NCI-H2196 treated with DMSO at 0.1 percent for 48 hours (cell line): ENCODE results near the gene PROX1.

Experiments
- DNase-seq: peaks from one replicate; lab custom pipeline; 2025; ENCODE audit not compliant: unreplicated experiment; lab: John Stamatoyannopoulos, UW

PROX1 gene, protein sequence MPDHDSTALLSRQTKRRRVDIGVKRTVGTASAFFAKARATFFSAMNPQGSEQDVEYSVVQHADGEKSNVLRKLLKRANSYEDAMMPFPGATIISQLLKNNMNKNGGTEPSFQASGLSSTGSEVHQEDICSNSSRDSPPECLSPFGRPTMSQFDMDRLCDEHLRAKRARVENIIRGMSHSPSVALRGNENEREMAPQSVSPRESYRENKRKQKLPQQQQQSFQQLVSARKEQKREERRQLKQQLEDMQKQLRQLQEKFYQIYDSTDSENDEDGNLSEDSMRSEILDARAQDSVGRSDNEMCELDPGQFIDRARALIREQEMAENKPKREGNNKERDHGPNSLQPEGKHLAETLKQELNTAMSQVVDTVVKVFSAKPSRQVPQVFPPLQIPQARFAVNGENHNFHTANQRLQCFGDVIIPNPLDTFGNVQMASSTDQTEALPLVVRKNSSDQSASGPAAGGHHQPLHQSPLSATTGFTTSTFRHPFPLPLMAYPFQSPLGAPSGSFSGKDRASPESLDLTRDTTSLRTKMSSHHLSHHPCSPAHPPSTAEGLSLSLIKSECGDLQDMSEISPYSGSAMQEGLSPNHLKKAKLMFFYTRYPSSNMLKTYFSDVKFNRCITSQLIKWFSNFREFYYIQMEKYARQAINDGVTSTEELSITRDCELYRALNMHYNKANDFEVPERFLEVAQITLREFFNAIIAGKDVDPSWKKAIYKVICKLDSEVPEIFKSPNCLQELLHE

DNA sequence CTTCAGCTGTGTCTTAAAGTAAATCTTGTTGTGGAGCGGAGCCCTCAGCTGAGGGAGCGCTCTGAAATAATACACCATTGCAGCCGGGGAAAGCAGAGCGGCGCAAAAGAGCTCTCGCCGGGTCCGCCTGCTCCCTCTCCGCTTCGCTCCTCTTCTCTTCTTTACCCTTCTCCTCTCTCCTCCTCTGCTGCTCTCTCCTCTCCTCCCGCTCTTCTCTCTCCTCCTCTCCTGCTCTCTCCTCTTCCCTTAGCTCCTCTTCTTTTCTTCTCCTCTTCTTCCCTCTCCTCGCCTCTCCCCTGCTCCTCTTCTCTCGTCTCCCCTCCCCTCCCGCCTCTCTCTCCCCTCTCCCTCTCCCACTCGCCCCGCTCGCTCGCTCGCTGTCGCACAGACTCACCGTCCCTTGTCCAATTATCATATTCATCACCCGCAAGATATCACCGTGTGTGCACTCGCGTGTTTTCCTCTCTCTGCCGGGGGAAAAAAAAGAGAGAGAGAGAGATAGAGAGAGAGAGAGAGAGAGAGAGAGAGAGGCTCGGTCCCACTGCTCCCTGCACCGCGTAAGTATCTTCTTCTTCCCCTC is at the start of gene PROX1:
TSS of gene PROX1 (plus strand) at position 47 of the 580 bp plus-strand sequence. CDS start 8,563 bp downstream, outside the sequence.
- DNase-seq = peak; percentile 68

DNA sequence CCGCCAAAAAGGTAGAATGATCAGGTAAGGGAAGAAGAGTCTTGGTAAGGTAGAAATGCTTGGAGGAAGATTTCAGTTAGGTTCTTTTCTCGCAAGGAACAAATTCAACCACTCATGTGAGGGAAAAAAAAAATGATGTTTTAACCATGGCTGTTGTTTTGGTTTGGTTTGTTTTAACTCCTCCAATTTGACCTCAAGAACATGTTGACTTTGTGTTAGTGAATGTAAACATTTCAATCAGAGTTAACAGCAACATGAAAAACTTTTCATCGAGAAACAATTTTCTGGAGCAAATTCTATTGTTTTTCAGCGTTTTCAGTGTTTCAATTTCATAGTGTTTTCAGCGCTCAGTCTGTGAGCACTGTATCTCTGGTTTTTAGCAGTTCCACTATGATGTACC is 49.0 kb upstream of the PROX1 start:
- DNase-seq = no peak

DNA sequence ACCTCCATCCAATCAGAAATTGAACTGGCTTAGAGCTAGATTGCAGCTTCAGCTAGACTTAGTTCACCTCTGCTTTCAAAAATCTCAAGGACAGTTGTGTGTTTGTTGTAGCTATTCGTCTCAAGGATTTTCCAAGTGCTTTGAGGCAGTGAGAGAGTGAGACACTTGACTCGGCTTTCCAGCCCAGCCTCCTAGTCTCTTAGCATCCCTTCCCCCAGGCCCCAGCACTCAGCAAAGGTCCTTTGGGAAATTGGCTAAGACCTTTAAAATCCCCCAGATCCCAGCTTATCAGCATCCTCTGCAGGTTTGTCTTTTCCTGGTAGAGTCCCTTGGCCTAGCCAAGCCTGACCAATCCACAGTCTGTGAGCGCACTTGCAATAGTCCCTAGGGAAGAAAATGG is 47.9 kb upstream of the PROX1 start:
- no peak for DNase-seq

DNA sequence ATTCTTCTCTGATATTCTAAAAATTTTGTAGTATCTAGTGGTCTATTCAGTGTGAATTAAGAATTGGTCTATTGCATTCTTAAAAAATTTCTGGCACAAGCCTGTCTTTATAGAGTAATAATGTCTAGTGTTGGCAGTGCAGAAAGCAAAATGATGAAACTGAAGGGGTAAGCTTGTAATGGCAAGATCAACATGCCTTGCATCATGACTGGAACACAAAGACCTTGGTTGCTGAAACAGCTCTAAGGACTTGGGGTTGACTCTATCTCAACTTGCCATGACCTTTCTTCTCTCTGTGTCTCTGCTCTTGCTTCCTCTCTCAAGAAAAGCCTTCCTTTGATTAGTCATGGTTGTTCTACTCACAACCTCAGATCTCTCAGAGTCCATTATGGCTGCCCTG is 46.8 kb upstream of the PROX1 start:
- no peak for DNase-seq

DNA sequence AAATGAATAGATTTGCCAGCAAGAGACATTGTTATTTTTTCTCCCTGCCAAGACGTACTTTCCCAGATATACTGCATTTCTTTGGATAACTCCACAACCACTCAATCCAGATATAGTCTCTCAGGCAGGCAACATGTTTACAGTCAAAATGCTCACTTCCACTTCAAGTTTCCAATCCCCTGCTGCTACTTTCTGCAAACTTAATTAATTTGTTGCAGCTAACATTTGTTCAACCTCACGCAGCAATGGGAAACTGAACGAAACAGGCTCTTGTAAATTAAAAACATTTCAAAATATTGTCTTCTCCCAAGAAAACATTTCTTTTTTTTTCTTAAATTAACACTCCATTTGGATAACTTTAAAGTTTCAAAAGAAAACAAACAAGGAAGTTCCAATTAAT is 45.7 kb upstream of the PROX1 start:
- DNase-seq = no peak

DNA sequence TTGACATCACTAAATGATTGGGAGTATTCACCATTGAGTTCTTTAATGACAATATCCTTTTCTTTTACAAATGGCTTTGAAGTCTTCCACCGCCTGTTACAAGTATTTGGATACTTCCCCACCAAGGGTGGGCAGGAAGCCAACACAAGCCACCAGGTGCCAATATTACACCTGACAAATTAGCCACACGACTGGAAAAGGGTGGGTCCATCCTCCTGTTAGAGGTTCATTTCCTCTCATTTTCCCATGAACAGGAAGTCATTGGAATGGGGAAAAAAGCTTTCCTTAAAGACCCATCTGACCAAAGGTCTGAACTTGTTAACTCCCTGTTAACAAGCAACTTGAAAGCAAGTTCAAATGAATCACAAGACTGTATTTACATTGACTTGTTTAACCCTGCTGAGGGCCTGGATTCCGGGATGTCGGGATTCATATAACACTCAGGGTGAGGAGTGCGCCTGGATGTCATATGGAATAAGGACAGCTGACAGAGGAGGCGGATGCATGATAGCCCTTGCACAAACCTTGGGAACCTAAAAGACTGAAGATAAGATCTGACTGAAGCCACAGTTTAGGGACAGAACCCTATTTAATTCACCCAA is 40.5 kb upstream of the PROX1 start:
- no peak for DNase-seq

DNA sequence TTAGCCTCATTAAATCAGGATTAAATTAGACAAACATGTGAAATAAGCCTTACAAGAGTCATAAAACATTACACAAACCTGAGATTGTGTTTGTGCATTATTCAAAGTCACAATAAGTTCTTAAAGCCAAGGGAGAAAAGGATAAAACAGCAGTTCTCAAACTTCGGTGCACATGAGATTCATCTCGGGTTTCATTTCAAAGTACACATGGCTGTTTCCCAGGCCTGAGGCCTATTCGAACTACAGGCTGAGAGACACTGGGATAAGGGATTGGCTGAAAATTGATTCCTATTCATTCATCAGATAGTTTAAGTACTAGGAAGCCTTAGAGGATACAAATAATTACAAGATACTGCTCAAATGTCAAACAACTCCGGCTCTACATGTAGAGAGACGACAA is 35.9 kb upstream of the PROX1 start:
- no peak for DNase-seq

DNA sequence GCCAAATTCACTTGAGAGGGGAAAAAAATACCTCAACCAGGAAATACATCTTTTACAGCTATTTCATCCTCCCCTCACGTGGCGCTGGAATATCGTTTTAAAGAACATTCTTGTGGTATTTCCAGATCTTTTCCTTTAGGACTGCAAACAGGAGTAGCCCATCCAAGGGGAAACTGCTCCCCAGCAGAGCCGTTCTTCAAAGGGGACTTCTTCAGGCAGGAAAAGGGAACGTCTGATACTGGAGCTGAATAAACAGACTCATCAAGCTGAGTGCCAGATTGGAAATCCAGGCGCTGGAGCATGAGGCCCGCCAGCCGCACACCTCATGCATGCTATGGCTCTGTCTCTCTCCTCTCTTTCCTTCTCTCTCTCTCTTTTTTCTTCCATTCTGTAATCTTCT is 34.0 kb upstream of the PROX1 start:
- DNase-seq = no peak

DNA sequence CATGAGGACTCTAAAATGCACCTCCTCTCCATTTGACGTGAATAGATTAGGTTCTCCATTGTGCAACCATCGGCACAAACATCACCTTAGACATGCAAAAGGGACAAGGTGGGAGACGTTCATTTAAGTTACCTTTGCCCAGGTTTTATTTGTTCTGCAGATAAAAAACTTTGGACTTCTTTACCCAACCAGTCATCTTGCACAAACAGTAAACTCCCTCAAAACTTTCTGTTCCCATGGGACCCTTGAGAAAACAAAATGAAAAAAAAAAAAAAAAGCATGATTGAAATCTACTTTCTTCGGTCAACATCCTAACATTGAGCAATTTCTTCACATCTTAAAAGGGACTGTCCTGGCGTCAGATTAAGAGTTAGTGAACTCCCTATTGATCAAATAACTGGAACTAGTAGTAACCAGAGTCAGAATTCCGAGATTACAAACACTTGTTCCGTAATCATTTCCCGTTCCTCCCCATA is 31.4 kb upstream of the PROX1 start:
- DNase-seq = no peak

DNA sequence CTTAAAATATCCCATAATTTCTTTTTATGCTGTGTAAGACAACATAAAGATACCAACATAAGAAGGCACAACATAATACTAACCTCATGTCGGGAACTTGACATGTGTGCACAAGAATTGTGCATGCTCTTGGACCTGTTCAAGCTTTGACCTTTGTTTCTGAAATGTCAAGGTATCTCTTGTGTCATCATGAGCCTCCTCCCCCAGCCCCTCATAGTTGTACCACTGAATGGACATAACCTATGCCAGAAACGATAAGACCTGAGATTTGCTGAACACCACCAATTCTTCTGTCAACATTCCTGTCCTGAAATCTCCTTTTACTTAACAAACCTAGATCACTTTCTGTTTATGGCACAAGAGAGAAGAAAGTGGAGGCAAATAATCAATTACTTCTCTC is 29.4 kb upstream of the PROX1 start:
- DNase-seq = no peak

DNA sequence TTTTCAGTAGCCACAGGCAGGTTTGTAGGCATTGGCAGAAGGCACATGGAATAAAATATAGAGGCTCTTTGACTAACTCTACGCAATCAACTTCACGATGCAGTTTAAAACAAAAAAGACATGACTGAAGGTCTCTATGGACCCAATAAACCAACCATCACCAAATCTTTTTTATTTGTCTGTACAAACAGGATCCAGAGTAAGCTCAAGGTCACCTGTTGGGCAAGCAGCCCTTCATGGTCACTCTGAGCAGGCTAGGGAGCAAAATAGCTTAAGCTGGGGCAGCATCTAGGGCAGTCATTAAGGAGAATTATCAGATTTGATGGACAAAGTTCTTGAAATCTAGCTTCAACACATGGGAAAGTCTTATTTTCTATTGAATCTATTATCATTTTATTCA is 26.8 kb upstream of the PROX1 start:
- no peak for DNase-seq

DNA sequence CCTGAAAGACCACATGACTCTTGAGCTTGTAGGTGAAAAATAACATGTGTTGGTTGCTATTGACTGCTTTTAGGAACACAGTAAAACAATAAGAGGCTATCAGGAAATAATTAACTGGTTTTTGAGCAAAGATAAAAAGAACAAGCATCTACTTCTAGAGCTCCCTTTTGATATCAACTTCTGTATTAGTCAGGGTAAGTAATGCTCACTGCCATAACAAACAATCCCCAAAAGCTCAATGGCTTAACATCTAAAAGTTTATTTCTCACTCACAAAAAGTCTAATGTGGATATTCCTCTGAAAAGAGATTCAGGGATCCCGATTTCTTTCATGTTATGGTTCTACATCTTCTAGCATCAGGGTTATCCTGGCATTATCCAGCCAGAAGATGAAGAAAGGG is 25.3 kb upstream of the PROX1 start:
- DNase-seq = no peak

DNA sequence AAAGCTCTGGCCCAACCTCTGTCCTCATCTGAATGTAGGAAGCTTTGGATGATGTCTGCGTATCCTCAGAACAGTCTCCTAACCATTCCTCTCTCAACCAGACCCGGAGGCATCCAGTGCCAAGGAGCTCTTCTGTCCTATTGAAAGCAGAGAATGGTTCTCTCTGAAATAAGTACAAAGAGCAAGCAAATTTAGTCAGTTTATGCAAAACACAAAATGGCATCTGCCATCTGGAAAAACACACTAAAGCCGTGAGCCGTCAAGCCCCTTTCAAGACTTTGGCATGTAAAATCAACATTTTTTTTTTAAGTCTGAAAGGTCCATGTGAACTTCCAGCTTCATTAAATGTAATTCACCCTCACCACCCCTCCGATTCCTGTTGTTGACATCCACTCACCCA is 21.7 kb upstream of the PROX1 start:
- DNase-seq = no peak

DNA sequence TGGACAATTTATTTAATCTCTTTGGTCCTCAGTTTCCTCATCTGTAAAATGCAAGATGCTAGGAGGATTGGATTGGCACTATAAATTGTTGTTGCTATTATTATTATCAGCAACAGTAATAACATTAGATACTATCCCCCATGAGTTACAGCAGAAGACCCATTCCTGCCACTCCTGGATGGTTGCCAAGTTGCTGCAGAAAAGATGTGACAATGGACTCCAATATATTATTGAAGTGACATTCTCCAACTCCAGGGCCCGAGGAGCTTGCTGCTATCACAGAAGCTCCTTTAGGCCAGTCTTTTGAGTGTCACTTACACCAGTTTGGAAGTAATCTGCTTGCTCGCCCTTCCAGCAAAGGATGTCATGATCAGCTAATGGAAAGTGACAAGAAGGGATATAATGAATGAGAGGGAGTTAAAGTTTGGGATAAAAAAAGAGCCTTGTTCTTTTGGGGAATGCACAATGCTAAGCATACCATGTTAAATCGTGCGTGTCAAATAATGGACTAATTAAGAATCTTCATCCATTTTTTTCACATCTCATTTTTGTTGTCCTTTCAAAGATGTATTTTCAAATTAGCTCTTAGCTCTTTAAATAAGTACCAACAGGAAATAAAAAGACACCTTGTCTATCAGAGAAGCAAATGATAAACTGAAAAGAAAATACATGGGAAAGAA is 19.5 kb upstream of the PROX1 start:
- DNase-seq = no peak

DNA sequence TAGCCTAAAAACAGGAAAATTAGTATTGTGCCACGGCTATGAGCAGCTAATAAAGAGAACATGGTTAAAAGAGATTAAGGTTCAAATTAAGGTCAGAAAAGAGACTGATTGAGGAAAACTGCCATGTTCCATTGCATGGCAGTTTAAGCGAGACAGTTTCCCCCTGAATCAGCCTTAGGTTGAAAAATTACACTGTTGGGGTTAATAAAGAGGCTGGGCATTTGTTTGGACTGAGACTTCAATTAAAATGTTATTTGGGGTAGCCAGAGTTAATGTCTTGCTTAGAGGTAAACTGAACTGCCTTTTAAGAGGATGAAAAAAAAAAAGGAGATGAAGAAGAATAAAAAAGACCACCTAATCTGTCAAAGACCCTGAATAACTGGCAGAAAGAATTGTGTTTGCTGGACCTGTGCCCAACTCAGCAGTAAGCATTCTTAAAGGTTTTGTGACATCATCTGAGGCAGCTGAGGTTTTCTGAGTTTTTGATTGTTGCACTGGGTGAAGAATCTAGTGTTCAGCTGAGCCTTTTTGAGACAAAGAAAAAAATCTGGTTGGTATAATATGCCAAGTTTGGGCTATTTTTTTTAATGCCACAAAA is 17.7 kb upstream of the PROX1 start:
- no peak for DNase-seq

DNA sequence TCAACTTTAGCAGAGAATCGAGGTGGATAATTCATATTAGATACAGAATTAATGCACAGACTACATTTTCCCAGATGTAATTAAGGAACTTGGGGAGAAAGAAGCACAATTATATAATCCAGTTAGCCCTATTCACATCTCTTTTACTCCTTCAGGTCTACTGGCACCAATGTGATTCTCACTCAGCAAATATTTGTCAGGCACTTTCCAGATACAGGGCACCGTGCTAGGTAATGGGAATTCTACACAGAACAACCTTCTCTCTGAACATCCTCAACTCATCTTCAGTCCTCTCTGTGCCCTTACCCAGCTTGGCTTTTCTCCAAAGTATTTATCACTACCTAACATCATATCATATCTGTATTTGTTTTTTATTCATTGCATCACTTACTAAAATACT is 15.6 kb upstream of the PROX1 start:
- no peak for DNase-seq

DNA sequence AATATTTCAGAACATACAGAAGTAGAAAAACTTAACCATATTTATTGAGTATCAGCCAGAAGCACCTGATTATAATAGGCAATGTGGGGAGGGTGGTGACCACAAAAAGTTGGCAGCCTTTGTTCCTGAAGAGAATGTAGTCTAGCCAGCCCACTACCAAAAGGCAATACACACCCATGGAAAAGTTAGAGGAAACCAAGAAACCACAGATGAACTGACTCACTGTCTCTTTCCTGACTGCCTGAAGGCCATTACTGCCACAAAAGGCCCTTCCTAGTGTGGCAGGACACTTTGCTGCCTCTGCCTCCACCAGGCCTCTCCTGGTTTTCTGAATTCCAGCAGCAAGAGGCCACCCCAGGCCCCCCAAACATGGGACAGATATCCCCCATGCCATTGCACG is 14.6 kb upstream of the PROX1 start:
- no peak for DNase-seq

DNA sequence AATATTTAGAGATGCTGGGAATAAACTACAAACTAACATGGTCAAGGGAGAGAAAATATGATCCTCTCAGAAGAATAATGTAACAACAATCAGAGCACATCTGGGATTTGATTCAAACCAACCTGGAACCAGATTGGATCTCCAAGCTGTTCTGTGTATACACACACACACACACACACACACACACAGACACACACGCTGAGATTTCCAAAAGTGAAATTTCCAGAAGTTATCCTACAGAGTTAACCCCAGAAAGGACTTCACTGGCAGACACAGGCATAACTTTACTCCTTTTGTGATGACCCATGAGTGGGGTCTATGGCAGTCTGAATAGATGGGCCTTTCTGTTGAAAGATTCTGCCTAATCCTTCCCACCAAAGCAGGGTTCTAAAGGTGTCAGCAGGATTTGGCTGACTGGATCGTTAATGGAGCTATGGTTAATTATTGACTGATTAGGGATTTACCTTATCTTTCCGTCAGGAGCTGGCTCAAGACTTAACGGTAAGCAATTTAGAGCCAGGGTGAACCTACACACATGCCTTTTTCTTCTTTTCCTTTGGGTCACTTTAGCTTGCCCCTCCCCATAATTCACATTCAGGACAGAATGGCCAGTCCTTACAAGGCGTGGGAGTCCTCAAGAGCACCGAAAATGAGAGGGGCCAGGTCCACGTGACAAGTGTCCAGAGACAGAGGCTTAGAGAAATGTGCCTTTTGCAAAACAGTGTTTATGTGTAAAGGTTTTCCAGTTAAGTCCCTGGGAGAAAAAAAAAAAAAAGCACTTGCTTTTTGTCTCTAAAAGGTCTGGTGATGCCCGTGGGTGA is 10.9 kb upstream of the PROX1 start:
- DNase-seq = no peak

DNA sequence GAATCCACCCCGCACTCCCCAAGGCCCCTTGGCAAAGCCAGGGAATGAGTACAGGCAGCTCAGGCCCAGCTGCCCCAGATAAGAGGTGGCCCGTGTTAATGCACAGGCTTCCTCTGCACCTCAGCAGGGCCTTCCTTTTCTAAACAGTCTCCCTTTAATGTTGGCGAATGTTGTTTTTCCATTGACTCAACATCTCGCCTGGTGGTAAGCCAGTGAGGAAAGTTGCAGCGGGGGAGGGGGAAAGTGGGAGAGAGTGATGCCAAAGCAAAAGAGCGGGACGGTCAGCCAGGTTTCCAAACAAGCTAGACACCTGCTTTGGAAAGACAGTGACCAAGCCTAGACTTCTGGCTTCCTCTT is 10.3 kb upstream of the PROX1 start:
- DNase-seq = no peak

DNA sequence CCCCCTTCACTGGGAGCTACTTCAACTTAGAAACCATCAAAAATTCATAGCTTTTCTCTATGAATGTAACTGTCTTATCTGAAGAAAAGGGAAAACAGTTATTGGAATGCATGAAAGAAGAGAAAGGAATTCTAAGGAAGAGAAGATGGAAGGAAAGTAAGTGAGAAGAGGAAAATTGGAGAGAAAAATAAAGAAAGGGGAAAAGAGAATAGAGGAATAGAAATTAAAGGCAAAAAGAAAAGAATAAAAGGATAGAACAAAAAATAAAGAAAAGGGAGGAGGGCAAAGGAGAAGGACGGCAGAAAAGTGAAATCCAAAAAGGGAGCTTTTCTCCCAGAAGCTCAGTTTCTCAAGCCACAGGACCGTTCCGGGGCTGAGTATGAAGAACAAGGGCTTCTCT is 9.9 kb upstream of the PROX1 start:
- DNase-seq = no peak
